ENCODE measurements around the gene ESR1.
A peak's percentile ranks its signal among the peaks of the same experiment; 100 is the strongest.

ESR1 gene

DNA sequence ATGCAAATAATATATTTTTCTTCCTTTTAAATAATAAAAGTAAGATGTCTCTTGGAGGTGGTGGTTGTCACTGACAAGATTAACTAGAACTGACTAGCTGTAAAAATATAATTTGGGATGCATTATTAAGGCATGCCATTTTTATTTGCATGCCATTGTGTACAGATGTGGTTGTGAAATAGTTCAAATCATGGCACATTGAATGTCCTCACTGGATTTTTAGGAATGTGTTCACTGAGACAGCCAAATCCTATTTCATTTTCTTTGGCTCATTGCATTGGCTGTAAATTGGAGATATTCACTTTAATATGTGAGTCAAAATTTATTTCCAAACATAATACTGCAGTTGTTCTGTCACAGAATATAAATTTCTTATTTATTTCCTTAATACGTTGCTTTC, 62.3 kb downstream of the ESR1 start:
- TF ChIP-seq CTCF (IDR thresholded peaks at IDR 0.05) = no peak
- no peak for DNase-seq (ENCODE audit: low spot score)
- Histone ChIP-seq H3K4me3 (no peak overlapping the region), H3K27ac (peak overlapping the region in 1 of 2 donors; percentile 17)

GRCh38 chr6:151870375-151870774, 62.9 kb downstream of the ESR1 start:
- H3K4me3 ChIP-seq = no peak overlapping the region
- no peak overlapping the region for H3K27ac ChIP-seq
- TF ChIP-seq CTCF (IDR thresholded peaks at IDR 0.05) = no peak
- DNase-seq (ENCODE audit: low spot score) = no peak

- Histone ChIP-seq H3K27ac (no peak overlapping the region), H3K4me3 (no peak overlapping the region)
- DNase-seq (ENCODE audit: low spot score) = no peak
- TF ChIP-seq CTCF (IDR thresholded peaks at IDR 0.05) = no peak
Observed at GRCh38 chr6:151875524-151875923, 68.0 kb downstream of the ESR1 start.

GRCh38 chr6:151876122-151876521, 68.6 kb downstream of the ESR1 start:
- no peak overlapping the region for H3K27ac ChIP-seq
- TF ChIP-seq CTCF (IDR thresholded peaks at IDR 0.05) = no peak
- no peak overlapping the region for H3K4me3 ChIP-seq
- no peak for DNase-seq (ENCODE audit: low spot score)

DNA sequence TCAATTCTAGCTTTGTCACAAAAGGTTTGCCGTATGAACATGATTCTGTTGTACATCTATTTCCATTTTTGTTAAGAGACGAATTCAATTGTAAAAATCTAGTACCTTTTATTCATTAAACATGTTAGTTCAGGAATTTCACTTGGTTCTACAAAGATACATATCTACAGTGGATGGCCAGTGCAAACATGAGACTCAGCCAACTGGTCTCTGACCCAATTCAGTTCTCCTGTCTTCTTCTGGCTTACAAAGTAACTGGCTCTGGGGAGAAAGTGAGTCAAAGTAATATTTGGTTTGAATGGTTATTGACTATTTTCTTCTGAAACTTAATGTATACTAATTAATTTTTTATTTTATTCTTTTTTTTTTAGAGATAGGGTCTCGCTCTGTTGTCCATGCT, 70.0 kb downstream of the ESR1 start:
- H3K4me3 ChIP-seq = no peak overlapping the region
- H3K27ac ChIP-seq = no peak overlapping the region
- no peak for DNase-seq (ENCODE audit: low spot score)
- no peak for TF ChIP-seq CTCF (IDR thresholded peaks at IDR 0.05)

DNA sequence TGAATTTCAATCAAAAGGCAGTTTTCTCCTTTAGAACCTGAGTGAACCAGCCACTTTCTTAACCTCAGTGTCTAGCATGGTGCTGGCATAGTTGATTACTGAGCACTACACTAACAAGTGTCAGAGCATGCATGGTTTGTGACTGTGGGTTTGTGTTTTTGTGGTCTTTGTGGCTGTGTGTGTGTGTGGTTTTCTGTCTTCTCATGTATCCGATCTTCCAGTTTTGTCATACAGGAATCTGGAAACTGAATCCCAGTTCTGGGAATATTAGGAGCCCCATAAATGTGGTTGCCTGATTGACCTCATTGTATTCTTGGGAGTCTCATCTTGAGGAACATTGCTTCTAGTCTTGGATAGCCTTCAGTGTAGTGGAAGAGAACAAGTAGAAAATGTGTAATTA, 73.7 kb downstream of the ESR1 start:
- TF ChIP-seq CTCF (IDR thresholded peaks at IDR 0.05) = no peak
- Histone ChIP-seq H3K27ac (no peak overlapping the region), H3K4me3 (no peak overlapping the region)
- DNase-seq (ENCODE audit: low spot score) = no peak

- no peak overlapping the region for H3K4me3 ChIP-seq
- TF ChIP-seq CTCF (IDR thresholded peaks at IDR 0.05) = no peak
- H3K27ac ChIP-seq = no peak overlapping the region
- no peak for DNase-seq (ENCODE audit: low spot score)
Observed at GRCh38 chr6:151882206-151882605, 74.7 kb downstream of the ESR1 start.
